Hepatocyte (in vitro differentiated cells): ENCODE measurements around the gene RASEF. TPM values are rescaled to one million over a fixed set of nuclear protein-coding genes. Genes with fewer than 3 reads are reported as not detected.
"Not testable (repeated sequence)": the region's sequence is repeated elsewhere in the genome, so short reads cannot be mapped to it uniquely, and the experiment has no call there.

Experiments used
- DNase-seq: peaks from one replicate; pipeline ENCODE4 v3.0.0-alpha.2; 2016; ENCODE audit warnings: low spot score
- H2AFZ ChIP-seq: fragments of 200-600 bp; sonication (generic); 2 replicates; pipeline ENCODE4 v1.6.0; 2016; ENCODE audit warnings: antibody characterized with exemption, mild to moderate bottlenecking
- H3K27ac ChIP-seq: fragments of 200-600 bp; sonication (generic); 2 replicates; pipeline ENCODE4 v1.5.1; 2016; ENCODE audit warnings: mild to moderate bottlenecking
- H3K27me3 ChIP-seq: fragments of 200-600 bp; sonication (generic); 2 replicates; pipeline ENCODE4 v1.6.1; 2016
- H3K36me3 ChIP-seq: fragments of 200-600 bp; sonication (generic); replicated peaks from 2 replicates; pipeline ENCODE4 v1.5.1; 2016; ENCODE audit warnings: low read depth; ENCODE audit not compliant: insufficient read depth
- H3K4me1 ChIP-seq: fragments of 200-600 bp; sonication (generic); 2 replicates; pipeline ENCODE4 v1.5.1; 2016; ENCODE audit warnings: mild to moderate bottlenecking, moderate library complexity; ENCODE audit not compliant: insufficient read depth
- H3K4me2 ChIP-seq: fragments of 200-600 bp; sonication (generic); 2 replicates; pipeline ENCODE4 v1.6.0; 2016
- H3K4me3 ChIP-seq: fragments of 200-600 bp; sonication (generic); 2 replicates; pipeline ENCODE4 v1.5.1; 2016; ENCODE audit warnings: mild to moderate bottlenecking
- H3K79me2 ChIP-seq: fragments of 200-600 bp; sonication (generic); 2 replicates; pipeline ENCODE4 v1.6.0; 2017; ENCODE audit warnings: mild to moderate bottlenecking
- H3K9me2 ChIP-seq: fragments of 200-600 bp; sonication (generic); replicated peaks from 2 replicates; pipeline ENCODE4 v1.6.0; 2017; ENCODE audit warnings: mild to moderate bottlenecking; ENCODE audit not compliant: insufficient read depth
- H3K9me3 ChIP-seq: fragments of 200-600 bp; sonication (generic); 2 replicates; pipeline ENCODE4 v1.5.1; 2016; ENCODE audit warnings: low read depth, mild to moderate bottlenecking
- H4K20me1 ChIP-seq: fragments of 200-600 bp; sonication (generic); 2 replicates; pipeline ENCODE4 v1.6.0; 2016; ENCODE audit warnings: mild to moderate bottlenecking; ENCODE audit not compliant: insufficient read depth, poor library complexity, severe bottlenecking
- EZH2 ChIP-seq: fragments of 200-600 bp; sonication (generic); IDR thresholded peaks from 2 replicates; pipeline ENCODE4 v1.6.1; 2016; ENCODE audit warnings: antibody characterized with exemption, mild to moderate bottlenecking, borderline replicate concordance
- EZH2phosphoT487 ChIP-seq: fragments of 200-600 bp; sonication (generic); IDR thresholded peaks from one replicate; pipeline ENCODE4 v1.6.1; 2018; ENCODE audit warnings: antibody characterized with exemption, mild to moderate bottlenecking, low read depth, moderate library complexity; ENCODE audit not compliant: unreplicated experiment, severe bottlenecking
- WGBS: methylation state at CpG from one replicate; pipeline ENCODE4 v1.1.6; 2016; ENCODE audit warnings: low lambda C conversion rate; ENCODE audit errors: missing lambda C conversion rate; 5-methylcytosine and 5-hydroxymethylcytosine counted together
- polyA plus RNA-seq: library from polyadenylated mRNA; unstranded; fragments of >200 nt; fragmentation: Nextera tagmentation; extraction: Ambion mirVana; gene quantifications from 2 replicates; pipeline ENCODE4 v1.2.1, GENCODE V29; 2016
- total RNA-seq: library from RNA; depleted of rRNA; stranded (reverse); fragments of >200 nt; gene quantifications from 2 replicates; pipeline ENCODE4 v1.2.3, GENCODE V29; 2014
- TF ChIP-seq, protein P1 (sequence below): fragments of 200-600 bp; sonication (generic); IDR thresholded peaks from 2 replicates; pipeline ENCODE4 v1.5.1; 2016; ENCODE audit warnings: antibody characterized with exemption, mild to moderate bottlenecking; ENCODE audit not compliant: poor library complexity

RASEF gene
- total and polyA plus RNA-seq, 2 experiments from 2014 or later: 11.1 to 18.9 TPM

GRCh38 chr9:83081846-83082245 lies 18.9 kb upstream of the RASEF start:
- H3K36me3 ChIP-seq: no peaks in the 10 kb centered on the region
- no peaks in the 10 kb centered on the region for H4K20me1 ChIP-seq
- no peaks in the 10 kb centered on the region for H3K27me3 ChIP-seq
- DNase-seq: no peak
- H3K4me1 ChIP-seq: no peaks in the 10 kb centered on the region
- no peaks in the 10 kb centered on the region for H3K9me3 ChIP-seq
- no peaks in the 10 kb centered on the region for H3K9me2 ChIP-seq
- WGBS: 85% methylated on average over 6 of the region's 6 CpGs
- no peak overlapping the region for H3K4me3 ChIP-seq
- no peak overlapping the region for H3K27ac ChIP-seq
- no peaks in the 10 kb centered on the region for H3K79me2 ChIP-seq
- no peak overlapping the region for H3K4me2 ChIP-seq
- TF ChIP-seq, protein P1, sequence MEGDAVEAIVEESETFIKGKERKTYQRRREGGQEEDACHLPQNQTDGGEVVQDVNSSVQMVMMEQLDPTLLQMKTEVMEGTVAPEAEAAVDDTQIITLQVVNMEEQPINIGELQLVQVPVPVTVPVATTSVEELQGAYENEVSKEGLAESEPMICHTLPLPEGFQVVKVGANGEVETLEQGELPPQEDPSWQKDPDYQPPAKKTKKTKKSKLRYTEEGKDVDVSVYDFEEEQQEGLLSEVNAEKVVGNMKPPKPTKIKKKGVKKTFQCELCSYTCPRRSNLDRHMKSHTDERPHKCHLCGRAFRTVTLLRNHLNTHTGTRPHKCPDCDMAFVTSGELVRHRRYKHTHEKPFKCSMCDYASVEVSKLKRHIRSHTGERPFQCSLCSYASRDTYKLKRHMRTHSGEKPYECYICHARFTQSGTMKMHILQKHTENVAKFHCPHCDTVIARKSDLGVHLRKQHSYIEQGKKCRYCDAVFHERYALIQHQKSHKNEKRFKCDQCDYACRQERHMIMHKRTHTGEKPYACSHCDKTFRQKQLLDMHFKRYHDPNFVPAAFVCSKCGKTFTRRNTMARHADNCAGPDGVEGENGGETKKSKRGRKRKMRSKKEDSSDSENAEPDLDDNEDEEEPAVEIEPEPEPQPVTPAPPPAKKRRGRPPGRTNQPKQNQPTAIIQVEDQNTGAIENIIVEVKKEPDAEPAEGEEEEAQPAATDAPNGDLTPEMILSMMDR: no peak
- no peak for TF ChIP-seq EZH2
- no peak for TF ChIP-seq EZH2phosphoT487
- H2AFZ ChIP-seq: no peak overlapping the region

DNA sequence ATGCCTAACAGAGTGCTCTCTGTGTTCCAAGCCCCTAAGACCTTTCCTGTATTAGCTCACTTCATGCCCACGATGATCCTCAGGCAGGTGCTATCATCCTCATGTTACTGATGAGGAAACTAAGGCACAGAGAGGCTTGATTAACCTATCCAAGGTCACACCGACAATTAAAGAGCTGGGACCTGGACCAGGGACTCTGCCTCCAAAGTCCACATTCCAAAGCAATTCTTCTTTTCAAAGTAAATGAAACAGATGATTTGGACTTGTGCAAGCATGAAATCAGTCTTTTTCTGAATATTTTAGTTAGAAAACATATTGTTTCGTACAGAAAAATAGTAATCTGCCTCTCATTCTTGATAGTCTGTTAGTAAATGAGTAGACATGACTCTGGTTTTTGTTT lies 18.1 kb upstream of the RASEF start:
- 90% methylated on average over 3 of the region's 3 CpGs for WGBS
- no peaks in the 10 kb centered on the region for H3K9me3 ChIP-seq
- H3K27me3 ChIP-seq: no peaks in the 10 kb centered on the region
- DNase-seq: no peak
- H3K9me2 ChIP-seq: no peaks in the 10 kb centered on the region
- no peaks in the 10 kb centered on the region for H3K4me1 ChIP-seq
- H3K4me2 ChIP-seq: no peak overlapping the region
- H4K20me1 ChIP-seq: no peaks in the 10 kb centered on the region
- H2AFZ ChIP-seq: no peak overlapping the region
- H3K4me3 ChIP-seq: no peak overlapping the region
- H3K36me3 ChIP-seq: no peaks in the 10 kb centered on the region
- no peaks in the 10 kb centered on the region for H3K79me2 ChIP-seq
- TF ChIP-seq EZH2: no peak
- no peak overlapping the region for H3K27ac ChIP-seq

DNA sequence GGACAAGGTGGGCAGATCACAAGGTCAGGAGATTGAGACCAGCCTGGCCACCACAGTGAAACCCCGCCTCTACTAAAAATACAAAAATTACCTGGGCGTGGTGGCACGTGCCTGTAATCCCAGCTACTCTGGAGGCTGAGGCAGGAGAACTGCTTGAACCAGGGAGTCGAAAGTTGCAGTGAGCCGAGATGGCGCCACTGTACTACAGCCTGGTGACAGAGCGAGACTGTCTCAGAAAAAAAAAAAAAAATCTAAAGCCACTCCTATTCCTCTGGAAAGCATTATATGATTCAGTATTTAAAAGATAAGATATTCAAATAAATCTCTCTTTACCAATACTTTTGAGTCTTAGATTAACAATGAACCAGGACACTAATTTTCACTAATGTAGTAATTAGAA lies 13.0 kb upstream of the RASEF start:
- not testable (repeated sequence) for H3K4me2 ChIP-seq, H3K27me3 ChIP-seq, H3K9me3 ChIP-seq, H3K36me3 ChIP-seq, H3K79me2 ChIP-seq, H3K27ac ChIP-seq, H2AFZ ChIP-seq, H3K4me3 ChIP-seq, H3K4me1 ChIP-seq, H4K20me1 ChIP-seq, H3K9me2 ChIP-seq, DNase-seq
- 89% methylated on average over 7 of the region's 7 CpGs for WGBS

DNA sequence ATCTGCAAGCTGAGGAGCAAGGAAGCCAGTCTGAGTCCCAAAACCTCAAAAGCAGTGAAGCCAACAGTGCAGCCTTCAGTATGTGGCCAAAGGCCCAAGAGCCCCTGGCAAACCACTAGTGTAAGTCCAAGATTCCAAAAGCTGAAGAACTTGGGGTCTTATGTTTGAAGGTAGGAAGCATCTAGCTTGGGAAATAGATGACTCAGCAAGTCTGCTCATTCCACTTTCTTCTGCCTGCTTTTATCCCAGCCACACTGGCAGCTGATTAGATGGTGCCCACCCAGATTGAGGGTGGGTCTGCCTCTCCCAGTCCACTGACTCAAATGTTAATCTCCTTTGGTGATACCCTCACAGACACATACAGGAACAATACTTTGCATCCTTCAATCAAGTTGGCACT lies 9.6 kb upstream of the RASEF start:
- not testable (repeated sequence) for DNase-seq, H3K36me3 ChIP-seq, H4K20me1 ChIP-seq, H3K27ac ChIP-seq, H3K27me3 ChIP-seq, H3K4me3 ChIP-seq, H3K79me2 ChIP-seq, H2AFZ ChIP-seq, H3K9me3 ChIP-seq, H3K9me2 ChIP-seq, H3K4me1 ChIP-seq, H3K4me2 ChIP-seq

- no peak overlapping the region for H3K4me3 ChIP-seq
- no peak overlapping the region for H3K4me2 ChIP-seq
- no peaks in the 10 kb centered on the region for H4K20me1 ChIP-seq
- H2AFZ ChIP-seq: no peak overlapping the region
- TF ChIP-seq EZH2 (no peak), EZH2phosphoT487 (no peak)
- TF ChIP-seq, protein P1: no peak
- no peak for DNase-seq
- no peaks in the 10 kb centered on the region for H3K27me3 ChIP-seq
- H3K4me1 ChIP-seq: no peaks in the 10 kb centered on the region
- H3K9me2 ChIP-seq: no peaks in the 10 kb centered on the region
- no peaks in the 10 kb centered on the region for H3K9me3 ChIP-seq
- WGBS: 89% methylated on average over 2 of the region's 2 CpGs
- H3K36me3 ChIP-seq: no peaks in the 10 kb centered on the region
- H3K79me2 ChIP-seq: no peaks in the 10 kb centered on the region
- no peak overlapping the region for H3K27ac ChIP-seq
These were observed 8.7 kb upstream of the RASEF start for GRCh38 chr9:83071626-83072025.
